Measurements from ENCODE around the gene EN1.

GRCh38 chr2:118875318-118875717 is 27.9 kb upstream of the EN1 start:
- TF ChIP-seq CTCF (IDR thresholded peaks at IDR 0.05) (no peak), POLR2A (IDR thresholded peaks at IDR 0.05) (no peak), EP300 (IDR thresholded peaks at IDR 0.05) (no peak), POLR2AphosphoS5 (IDR thresholded peaks at IDR 0.05) (no peak)

All from gastroesophageal sphincter (tissue), 3 donors.